ENCODE data around the gene CEP57L1.

The CEP57L1 gene

GRCh38 chr6:109093732-109094415 is 1.4 kb upstream of the CEP57L1 start:
- peak overlapping the region; percentile 91 for H3K4me3 ChIP-seq
- no peak for TF ChIP-seq CTCF (IDR thresholded peaks at IDR 0.05)
- H3K27ac ChIP-seq: peak overlapping the region; percentile 88 to 100
- no peak for DNase-seq (ENCODE audit: low spot score)

- Histone ChIP-seq H3K4me3 (peak within 1 kb of the TSS; percentile 91), H3K27ac (peak within 1 kb of the TSS; percentile 88 to 100)
- peak; percentile 16 for TF ChIP-seq CTCF (IDR thresholded peaks at IDR 0.05)
- peak; percentile 98 for DNase-seq (ENCODE audit: low spot score)
Measured at GRCh38 chr6:109094416-109095035, 781 bp upstream of the CEP57L1 start, which contains the start of gene SESN1. SESN1 (minus strand) TSS chr6:109094846; CDS start chr6:109094073, 773 bp downstream.

- Histone ChIP-seq H3K4me3 (peak overlapping the region; percentile 91), H3K27ac (peak overlapping the region; percentile 88 to 100)
- TF ChIP-seq CTCF (IDR thresholded peaks at IDR 0.05): no peak
- no peak for DNase-seq (ENCODE audit: low spot score)
Measured at GRCh38 chr6:109095835-109096084, 453 bp downstream of the CEP57L1 start.

GRCh38 chr6:109096208-109096607 is 901 bp downstream of the CEP57L1 start:
- DNase-seq (ENCODE audit: low spot score): no peak
- no peak for TF ChIP-seq CTCF (IDR thresholded peaks at IDR 0.05)
- Histone ChIP-seq H3K27ac (peak overlapping the region in 1 of 2 donors; percentile 100), H3K4me3 (peak overlapping the region; percentile 91)

GRCh38 chr6:109097661-109098060 is 2.4 kb downstream of the CEP57L1 start:
- no peak for TF ChIP-seq CTCF (IDR thresholded peaks at IDR 0.05)
- no peak for DNase-seq (ENCODE audit: low spot score)
- Histone ChIP-seq H3K4me3 (no peak overlapping the region), H3K27ac (no peak overlapping the region)

GRCh38 chr6:109102762-109103161 is 7.5 kb downstream of the CEP57L1 start:
- Histone ChIP-seq H3K4me3 (no peak overlapping the region), H3K27ac (no peak overlapping the region)
- TF ChIP-seq CTCF (IDR thresholded peaks at IDR 0.05): no peak
- no peak for DNase-seq (ENCODE audit: low spot score)

- TF ChIP-seq CTCF (IDR thresholded peaks at IDR 0.05): no peak
- H3K27ac ChIP-seq: no peak overlapping the region
- DNase-seq (ENCODE audit: low spot score): no peak
Measured at GRCh38 chr6:109103942-109104341, 8.6 kb downstream of the CEP57L1 start.

More at GRCh38 chr6:109103942-109104341, 8.6 kb downstream of the CEP57L1 start:
- H3K4me3 ChIP-seq: no peak overlapping the region
